AG09309 (cell line): ENCODE measurements around the gene DPP10.
"Not testable (repeated sequence)": the region's sequence is repeated elsewhere in the genome, so short reads cannot be mapped to it uniquely, and the experiment has no call there.

Experiments used
- DNase-seq: peaks from one replicate; pipeline ENCODE4 v3.0.0-alpha.2; 2010; ENCODE audit warnings: low read depth
- H3K4me3 ChIP-seq: 2 replicates; pipeline ENCODE4 v1.5.1; 2011; ENCODE audit warnings: mild to moderate bottlenecking, low read depth, low read length, moderate library complexity; ENCODE audit not compliant: control insufficient read depth
- CTCF ChIP-seq: IDR thresholded peaks from 2 replicates; pipeline ENCODE4 v1.5.1; 2011; ENCODE audit warnings: mild to moderate bottlenecking, low read depth, low read length, inconsistent platforms; ENCODE audit not compliant: insufficient read depth, control insufficient read depth; ENCODE audit errors: missing control alignments

The DPP10 gene

GRCh38 chr2:114724454-114724853, 282.0 kb downstream of the DPP10 start:
- no peak overlapping the region for H3K4me3 ChIP-seq
- DNase-seq, result no peak
- no peak for TF ChIP-seq CTCF

- TF ChIP-seq CTCF, result no peak
- DNase-seq, result no peak
- no peak overlapping the region for H3K4me3 ChIP-seq
Observed at GRCh38 chr2:114727012-114727411, 284.6 kb downstream of the DPP10 start.

- H3K4me3 ChIP-seq, result no peak overlapping the region
- no peak for TF ChIP-seq CTCF
- no peak for DNase-seq
Observed at GRCh38 chr2:114728372-114728771, 285.9 kb downstream of the DPP10 start.

- no peak for TF ChIP-seq CTCF
- no peak overlapping the region for H3K4me3 ChIP-seq
- DNase-seq, result no peak
Observed at GRCh38 chr2:114729026-114729425, 286.6 kb downstream of the DPP10 start.

- no peak for DNase-seq
- no peak for TF ChIP-seq CTCF
- no peak overlapping the region for H3K4me3 ChIP-seq
Observed at GRCh38 chr2:114735126-114735525, 292.7 kb downstream of the DPP10 start.

GRCh38 chr2:114742245-114742644, 299.8 kb downstream of the DPP10 start:
- no peak for TF ChIP-seq CTCF
- DNase-seq, result no peak
- no peak overlapping the region for H3K4me3 ChIP-seq

GRCh38 chr2:114745700-114746099, 303.3 kb downstream of the DPP10 start:
- no peak overlapping the region for H3K4me3 ChIP-seq
- no peak for DNase-seq
- no peak for TF ChIP-seq CTCF

- H3K4me3 ChIP-seq, DNase-seq: not testable (repeated sequence)
Observed at GRCh38 chr2:114748175-114748574, 305.7 kb downstream of the DPP10 start.
